ENCODE results near the gene PTPN11.
"Not testable (repeated sequence)": the region's sequence is repeated elsewhere in the genome, so short reads cannot be mapped to it uniquely, and the experiment has no call there.

PTPN11 gene

DNA sequence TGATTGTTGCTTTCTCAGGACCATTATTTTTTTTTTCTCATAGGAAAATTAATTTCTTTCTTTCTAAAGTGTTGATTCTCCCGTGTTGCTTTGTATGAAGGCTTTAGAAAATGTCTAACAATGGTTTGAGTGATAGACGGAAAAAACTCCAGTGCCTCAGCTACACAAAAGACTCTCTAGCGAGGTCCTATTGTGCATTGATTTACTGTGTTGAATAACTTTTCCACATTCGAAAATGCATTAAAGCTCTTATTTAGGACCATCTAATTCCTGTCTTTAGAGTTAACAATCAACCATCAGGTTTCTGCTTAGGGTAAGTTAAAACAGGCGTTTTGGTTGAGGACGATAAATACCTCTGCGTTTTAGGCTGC, 99.6 kb downstream of the PTPN11 start:
- DNase-seq, result no peak

GRCh38 chr12:112519841-112520340, 101.1 kb downstream of the PTPN11 start:
- DNase-seq, result not testable (repeated sequence)

DNA sequence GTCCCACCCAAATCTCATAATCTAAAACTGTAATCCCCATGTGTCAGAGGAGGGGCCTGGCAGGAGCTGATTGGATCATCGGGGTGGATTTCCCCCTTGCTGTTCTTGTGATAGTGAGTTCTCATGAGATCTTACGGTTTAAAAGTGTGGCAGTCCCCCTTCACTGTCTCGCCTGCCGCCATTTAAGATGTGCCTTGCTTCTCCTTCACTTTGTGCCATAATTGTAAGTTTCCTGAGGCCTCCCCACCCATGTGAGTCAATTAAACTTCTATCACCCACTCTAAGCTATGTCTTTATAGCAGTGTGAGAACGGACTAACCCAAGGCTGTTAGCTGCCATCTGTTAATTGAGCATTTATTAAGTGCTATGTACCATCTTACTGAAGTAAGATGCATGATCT, 105.1 kb downstream of the PTPN11 start:
- DNase-seq, result no peak

DNA sequence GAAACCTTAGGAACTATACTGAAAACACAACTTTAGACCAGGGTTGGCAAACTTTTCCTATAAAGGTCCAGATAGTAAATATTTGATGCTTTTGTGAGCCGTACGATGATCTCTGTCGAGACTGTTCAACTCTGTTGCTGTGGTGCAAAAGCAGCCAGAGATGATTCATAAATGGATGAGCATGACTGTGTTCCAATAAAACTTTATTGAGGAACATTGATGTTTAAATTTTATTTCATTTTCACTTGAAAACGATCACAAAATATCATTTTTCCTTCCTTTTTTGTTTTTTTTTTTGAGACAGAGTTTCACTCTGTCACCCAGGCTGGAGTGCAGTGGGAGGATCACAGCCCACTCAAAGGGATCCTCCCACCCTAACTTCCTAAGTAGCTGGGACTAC, 105.5 kb downstream of the PTPN11 start:
- no peak for DNase-seq

- no peak for DNase-seq
These were observed 106.1 kb downstream of the PTPN11 start for GRCh38 chr12:112524676-112525425.

DNA sequence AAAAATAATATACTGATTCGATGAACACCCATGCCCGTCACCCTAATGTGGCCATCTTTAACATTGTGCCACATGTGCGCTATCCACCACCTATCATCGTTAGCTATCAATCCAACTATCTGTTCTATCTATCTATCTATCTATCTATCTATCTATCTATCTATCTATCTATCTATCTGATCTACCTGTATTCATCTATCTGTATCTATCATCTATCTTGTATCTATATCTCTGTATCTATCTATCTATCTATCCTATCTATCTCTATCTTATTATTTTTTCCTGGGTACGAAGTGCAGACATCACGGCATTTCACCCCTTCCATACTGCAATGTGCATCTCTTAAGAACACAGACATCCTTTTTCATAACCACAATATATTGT, 106.7 kb downstream of the PTPN11 start:
- DNase-seq, result no peak

DNA sequence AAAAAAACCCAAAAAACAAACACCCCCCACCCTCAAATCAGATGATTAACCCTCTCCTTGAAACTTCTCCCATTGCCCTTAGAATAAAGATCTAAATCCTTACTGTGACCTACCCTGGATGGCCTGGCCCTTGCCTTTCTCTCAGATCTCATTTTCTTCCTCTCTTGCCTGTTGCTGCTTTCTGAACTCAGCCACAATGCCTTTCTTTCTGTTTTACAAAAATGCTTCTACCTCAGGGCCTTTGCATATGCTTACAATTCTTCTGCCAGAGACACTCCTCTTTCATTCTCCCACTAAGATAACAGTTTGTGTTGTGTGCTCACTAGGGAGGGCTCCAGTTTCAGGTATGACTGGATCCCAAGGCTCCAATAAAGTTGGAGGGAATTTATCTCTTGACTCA, 108.3 kb downstream of the PTPN11 start:
- no peak for DNase-seq

DNA sequence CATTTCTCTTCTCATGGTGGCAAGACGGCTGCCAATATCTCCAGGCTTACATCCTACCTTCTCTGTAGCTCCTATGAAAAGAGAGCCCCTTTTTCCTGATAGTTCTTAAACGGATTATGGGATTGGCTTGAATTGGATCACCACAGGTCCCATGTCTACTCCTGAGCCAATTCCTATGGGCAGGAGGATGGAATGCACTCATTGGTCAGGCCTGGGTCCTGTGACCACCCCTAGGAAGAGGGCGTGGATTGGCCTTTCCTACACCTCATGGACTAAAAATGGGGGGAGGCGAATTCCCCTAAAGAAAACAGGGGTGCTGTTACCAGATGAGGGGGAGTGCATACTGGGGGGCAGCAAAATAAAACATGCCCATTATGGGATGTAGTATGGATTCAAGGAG, 108.8 kb downstream of the PTPN11 start:
- DNase-seq, result no peak

DNA sequence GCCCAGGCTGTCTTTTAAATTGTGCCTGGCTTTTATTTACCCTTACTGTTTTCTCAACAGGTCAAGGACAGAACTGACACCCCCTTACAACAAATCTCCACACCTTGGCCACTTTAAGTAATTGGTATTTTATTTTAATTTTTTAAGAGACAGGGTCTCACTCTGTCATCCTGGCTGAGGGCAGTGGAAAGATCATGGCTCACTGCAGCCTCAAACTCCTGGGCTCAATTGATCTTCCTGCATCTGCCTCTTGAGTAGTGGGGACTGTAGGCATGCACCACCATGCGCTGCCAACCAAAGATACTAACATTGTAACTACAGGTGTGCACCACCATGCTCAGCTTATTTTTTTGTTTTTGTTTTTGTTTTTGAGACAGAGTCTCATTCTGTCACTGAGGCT, 109.8 kb downstream of the PTPN11 start:
- DNase-seq, result no peak

DNA sequence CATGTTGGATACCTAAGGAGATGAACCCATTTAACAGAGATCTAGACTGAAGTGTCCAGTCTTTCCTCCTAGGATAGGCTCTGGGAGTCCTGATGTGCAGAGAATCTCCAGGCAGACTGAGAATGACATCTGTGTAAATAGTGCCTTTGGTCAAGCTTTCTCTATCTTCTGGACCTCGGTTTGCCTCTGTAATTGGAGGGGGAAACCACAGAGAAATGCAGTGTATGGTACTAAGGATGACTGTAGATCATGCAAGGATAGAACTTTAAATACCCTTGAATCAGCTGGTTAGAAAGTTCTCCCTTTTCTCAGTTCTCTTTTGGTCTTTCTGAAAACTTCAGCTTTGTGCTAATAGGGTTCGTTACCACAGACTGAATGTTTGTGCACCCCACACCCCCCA, 112.2 kb downstream of the PTPN11 start:
- no peak for DNase-seq

GRCh38 chr12:112532106-112532505, 113.4 kb downstream of the PTPN11 start:
- no peak for DNase-seq

DNA sequence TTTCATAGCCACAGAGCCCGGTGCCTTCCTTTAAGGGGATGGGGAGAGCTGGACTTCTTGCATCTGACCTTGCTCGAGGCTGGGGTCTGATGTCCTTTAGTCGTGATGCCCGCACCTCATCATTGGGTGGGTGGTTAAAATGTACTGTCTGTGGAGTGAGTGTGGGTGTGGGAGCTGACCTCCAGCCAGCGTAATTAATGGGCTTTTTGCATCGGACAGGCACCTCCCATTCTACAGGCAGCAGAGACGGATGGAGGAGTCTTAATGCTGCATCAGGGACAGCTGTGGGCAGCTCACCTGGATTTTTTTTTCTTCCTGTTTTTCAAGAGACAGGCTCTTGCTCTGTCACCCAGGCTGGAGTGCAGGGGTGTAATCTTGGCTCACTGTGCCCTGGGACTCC, 114.8 kb downstream of the PTPN11 start:
- no peak for DNase-seq

- DNase-seq, result no peak
These were observed 116.3 kb downstream of the PTPN11 start for GRCh38 chr12:112535017-112535416.

DNA sequence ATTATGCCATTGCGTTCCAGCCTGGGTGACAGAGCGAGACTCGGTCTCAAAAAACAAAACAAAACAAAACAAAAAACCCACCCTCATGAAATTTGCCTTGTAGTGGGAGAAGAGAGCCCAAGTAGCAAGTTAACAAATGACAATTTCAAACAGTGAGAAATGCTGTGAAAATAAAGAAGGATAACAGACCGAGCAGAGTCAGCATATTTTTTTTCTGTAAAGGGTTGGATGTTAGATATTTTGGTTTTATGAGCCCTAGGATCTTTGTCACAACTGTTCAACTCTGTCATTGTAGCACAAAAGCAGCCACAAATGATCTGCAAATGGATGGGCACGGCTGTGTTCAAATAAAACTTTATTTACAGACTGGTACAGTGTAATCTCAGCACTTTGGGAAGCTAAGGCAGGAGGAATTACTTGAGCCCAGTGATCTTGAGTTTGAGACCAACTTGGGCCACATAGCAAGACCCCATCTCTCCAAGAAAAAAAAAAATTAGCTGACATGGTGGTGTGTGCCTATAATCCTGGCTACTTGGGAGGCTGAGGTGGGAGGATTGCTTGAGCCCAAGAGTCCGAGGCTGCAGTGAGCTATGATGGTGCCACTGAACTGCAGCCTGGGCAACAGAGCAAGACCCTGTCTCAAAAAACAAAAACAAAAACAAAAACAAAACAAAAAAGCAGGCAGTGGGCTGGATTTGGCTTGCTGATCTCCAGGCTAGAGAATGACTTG, 117.1 kb downstream of the PTPN11 start:
- DNase-seq, result no peak

DNA sequence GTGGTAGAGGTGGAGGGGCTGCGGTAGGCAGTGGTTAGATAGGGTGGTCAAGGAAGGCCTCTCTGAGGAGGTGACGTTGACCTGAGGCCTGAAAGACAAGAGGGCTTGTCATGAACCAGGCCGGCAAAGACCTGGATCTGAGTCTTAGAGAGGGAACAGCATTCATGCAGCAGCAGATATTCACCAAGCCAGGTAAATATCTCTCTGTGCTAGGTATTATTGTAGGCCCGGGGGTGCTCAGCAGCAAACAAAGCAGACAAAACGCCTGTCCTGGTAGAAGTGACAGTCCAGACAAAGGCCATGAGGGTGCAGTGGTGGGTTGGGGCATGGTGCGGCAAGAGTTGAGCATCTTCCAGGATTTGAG, 117.6 kb downstream of the PTPN11 start:
- DNase-seq, result no peak

DNA sequence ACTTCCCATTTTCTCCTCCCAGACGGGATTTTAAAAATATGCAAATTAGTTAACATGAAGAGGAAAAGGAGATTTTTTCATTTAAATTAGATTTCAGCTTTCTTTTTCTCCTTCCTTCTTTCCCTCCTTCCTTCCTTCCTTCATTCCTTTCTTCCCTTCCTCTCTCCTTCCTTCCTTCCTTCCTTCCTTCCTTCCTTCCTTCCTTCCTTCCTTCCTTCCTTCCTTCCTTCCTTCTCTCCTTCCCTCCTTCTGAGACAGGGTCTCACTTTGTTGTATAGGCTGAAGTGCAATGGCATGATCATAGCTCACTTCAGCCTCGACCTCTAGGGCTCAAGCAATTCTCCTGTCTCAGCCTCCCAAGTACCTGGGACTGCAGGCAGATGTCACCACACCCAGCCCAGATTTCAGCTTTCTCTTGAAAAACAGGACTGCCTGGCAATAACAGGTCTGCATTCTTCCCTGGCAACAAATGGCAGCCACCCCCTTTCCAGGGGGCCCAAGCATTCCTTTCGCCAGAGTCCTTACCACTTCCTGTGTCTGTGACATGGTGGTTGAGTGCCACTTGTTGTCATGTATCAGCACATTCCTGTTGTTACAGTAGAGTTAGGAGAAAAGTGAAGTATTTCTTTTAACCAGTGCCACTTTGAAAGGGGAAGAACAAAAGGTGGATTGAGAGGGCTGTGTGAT, 119.1 kb downstream of the PTPN11 start:
- no peak for DNase-seq

- no peak for DNase-seq
These were observed 120.0 kb downstream of the PTPN11 start for GRCh38 chr12:112538740-112539139.

DNA sequence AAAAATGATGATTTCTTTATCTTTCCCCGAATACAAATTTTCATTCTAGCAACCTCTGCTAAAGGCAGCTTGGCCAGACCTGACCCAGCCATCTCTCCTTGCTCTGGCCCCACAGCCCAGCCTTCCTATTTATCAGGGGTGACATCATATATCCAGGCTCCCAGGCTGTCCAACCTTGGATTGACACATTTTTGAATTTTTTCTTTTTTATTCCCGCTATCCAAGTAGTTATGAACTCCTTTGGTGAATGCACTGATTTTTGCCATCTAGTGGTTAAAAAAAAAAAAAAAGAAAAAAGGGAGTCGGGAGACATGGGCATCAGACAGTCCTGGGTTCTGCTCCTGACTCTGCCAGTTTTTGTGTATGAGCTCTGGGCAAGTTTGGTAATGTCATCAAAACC, 120.5 kb downstream of the PTPN11 start:
- DNase-seq, result no peak

- no peak for DNase-seq
These were observed 121.3 kb downstream of the PTPN11 start for GRCh38 chr12:112540021-112540420.

DNA sequence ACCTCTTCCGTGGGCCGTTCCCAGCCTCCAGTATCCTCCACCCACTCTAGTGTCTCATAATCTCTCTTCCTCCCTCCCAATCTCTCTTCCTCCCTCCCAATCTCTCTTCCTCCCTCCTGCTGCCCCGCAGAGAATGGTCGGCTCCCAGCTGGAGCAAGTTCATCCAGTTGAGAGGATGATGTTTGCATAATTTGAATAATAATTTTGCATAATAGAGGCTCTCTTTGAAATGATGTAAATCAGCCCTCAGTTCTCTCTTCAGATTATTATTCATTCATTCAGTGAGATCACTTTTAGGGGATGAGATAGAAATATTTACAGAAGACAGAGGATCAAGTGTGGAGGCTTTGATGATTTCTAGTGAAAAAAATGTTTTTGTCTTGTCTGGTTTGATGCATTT, 125.0 kb downstream of the PTPN11 start:
- DNase-seq, result no peak

DNA sequence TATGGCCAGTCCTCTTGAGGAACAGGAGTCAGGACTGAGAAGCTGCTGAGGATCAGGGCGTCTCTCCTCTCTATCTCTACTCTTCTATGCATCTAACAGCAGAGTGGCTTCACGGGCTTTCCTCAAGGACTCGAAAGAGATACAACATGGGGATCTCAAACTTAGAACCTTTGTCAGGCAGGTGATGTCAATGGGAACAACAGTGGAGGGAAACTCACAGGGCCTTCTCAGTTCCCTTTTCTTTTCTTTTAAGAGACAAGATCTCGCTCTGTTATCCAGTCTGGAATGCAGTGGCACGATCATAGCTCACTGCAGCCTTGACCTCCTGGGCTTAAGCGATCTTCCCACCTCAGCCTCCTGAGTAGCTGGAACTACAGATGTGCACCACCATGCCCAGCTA, 127.6 kb downstream of the PTPN11 start:
- DNase-seq, result no peak

- DNase-seq, result no peak
These were observed 128.2 kb downstream of the PTPN11 start for GRCh38 chr12:112546996-112547395.

DNA sequence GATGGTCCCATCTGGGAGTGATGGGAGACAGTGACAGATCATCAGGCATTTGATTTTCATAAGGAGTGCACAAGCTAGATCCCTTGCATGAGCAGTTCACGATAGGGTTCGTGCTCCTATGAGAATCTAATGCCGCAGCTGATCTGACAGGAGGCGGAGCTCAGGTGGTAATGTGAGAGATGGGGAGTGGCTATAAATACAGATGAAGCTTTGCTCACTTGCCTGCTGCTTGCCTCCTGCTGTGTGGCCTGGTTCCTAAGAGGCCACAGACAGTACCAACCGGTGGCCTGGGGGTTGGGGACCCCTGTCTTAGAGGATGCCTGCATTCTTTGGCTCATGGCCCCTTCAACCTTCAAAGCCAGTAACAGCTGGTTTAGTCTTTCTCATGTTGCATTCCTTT, 130.3 kb downstream of the PTPN11 start:
- no peak for DNase-seq

DNA sequence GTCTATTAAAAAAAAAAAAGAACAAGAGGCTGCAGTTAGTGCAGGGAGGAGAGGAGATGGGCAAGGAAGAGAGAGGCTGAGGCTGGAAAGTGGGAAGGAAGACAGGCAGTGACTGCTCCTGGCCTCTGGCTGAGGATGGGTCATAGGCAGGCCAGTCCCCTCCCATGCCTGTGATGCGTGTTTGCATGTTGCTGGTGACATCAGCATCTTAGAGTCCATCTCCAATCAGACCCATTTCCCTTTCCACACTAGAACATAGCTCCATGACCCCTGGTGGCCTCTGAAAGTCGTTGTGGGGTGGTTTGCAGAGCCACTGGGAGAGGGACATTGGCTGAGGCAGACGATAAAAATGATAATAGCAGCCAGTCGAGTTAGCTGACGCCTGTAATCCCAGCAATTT, 132.9 kb downstream of the PTPN11 start:
- no peak for DNase-seq
